ENCODE data around the gene KCNJ6.

Gene KCNJ6

DNA sequence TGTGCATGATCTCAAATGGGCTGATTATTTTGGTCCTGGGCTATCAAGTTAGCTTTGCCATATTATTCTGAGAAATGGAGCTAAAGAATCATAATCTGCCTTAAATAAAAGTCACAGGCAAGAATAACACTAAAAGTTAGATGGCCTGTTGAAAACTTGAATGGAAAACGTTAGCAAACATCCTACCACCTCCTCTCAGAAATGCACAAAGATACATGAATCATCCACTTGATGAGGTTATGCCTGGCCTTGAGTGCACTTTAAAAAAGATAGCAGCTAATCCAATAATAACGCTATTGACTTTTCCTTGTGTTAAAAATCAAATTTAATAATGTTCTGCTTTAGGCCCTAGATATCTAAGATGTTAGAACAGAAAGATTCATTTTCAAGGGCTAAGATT, 108.0 kb downstream of the KCNJ6 start:
- TF ChIP-seq, protein P1, sequence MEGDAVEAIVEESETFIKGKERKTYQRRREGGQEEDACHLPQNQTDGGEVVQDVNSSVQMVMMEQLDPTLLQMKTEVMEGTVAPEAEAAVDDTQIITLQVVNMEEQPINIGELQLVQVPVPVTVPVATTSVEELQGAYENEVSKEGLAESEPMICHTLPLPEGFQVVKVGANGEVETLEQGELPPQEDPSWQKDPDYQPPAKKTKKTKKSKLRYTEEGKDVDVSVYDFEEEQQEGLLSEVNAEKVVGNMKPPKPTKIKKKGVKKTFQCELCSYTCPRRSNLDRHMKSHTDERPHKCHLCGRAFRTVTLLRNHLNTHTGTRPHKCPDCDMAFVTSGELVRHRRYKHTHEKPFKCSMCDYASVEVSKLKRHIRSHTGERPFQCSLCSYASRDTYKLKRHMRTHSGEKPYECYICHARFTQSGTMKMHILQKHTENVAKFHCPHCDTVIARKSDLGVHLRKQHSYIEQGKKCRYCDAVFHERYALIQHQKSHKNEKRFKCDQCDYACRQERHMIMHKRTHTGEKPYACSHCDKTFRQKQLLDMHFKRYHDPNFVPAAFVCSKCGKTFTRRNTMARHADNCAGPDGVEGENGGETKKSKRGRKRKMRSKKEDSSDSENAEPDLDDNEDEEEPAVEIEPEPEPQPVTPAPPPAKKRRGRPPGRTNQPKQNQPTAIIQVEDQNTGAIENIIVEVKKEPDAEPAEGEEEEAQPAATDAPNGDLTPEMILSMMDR (IDR thresholded peaks at IDR 0.05; ENCODE audit: control insufficient read depth, insufficient read depth, low read depth, low read length, missing control alignments): no peak
- no peak for DNase-seq (ENCODE audit: low read depth)
- H3K4me3 ChIP-seq (ENCODE audit: control insufficient read depth, low read depth, low read length): no peak overlapping the region

DNA sequence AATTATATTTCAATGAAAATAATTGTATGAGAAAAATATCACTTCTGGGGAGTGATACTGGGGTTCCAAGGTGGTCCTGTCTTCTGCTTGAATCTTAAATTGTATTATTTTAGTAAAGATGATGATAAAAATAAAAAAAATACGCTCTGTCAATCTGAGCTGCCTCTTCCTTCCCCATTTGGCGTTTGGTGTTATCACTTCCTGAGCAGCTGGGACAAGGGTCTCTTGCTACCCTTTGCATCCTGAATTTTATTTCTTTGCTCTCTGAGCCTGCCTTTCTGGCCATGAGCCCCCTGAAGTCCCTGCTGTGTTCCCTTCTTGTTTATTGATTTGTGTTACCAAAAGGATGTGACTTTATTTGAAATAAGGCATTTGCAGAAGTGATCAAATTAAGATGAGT, 111.0 kb downstream of the KCNJ6 start:
- TF ChIP-seq, protein P1 (IDR thresholded peaks at IDR 0.05; ENCODE audit: control insufficient read depth, insufficient read depth, low read depth, low read length, missing control alignments): no peak
- DNase-seq (ENCODE audit: low read depth): no peak
- no peak overlapping the region for H3K4me3 ChIP-seq (ENCODE audit: control insufficient read depth, low read depth, low read length)

DNA sequence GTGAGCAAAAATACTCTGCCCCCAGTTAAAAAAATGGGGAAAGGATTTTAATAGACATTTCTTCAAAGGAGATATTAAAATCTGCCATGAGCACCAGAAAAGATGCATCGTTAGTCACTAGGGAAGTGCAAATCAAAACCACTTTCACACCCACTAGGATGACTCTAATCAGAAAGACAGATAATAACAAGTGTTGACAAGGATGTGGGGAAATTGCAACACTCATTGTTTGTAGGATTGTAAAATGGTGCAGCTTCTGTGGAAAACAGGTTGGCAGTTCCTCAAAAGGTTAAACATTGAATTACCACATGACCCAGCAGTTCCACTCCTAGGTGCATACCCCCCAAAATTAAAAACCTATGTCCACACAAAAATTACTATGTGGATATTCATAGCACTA, 112.3 kb downstream of the KCNJ6 start:
- no peak for DNase-seq (ENCODE audit: low read depth)
- TF ChIP-seq, protein P1 (IDR thresholded peaks at IDR 0.05; ENCODE audit: control insufficient read depth, insufficient read depth, low read depth, low read length, missing control alignments): no peak

GRCh38 chr21:37803101-37803651, 113.1 kb downstream of the KCNJ6 start:
- DNase-seq (ENCODE audit: low read depth): no peak
- H3K4me3 ChIP-seq (ENCODE audit: control insufficient read depth, low read depth, low read length): no peak overlapping the region
- TF ChIP-seq, protein P1 (IDR thresholded peaks at IDR 0.05; ENCODE audit: control insufficient read depth, insufficient read depth, low read depth, low read length, missing control alignments): no peak

More for the DNA sequence above, 112.3 kb downstream of the KCNJ6 start:
- no peak overlapping the region for H3K4me3 ChIP-seq (ENCODE audit: control insufficient read depth, low read depth, low read length)

DNA sequence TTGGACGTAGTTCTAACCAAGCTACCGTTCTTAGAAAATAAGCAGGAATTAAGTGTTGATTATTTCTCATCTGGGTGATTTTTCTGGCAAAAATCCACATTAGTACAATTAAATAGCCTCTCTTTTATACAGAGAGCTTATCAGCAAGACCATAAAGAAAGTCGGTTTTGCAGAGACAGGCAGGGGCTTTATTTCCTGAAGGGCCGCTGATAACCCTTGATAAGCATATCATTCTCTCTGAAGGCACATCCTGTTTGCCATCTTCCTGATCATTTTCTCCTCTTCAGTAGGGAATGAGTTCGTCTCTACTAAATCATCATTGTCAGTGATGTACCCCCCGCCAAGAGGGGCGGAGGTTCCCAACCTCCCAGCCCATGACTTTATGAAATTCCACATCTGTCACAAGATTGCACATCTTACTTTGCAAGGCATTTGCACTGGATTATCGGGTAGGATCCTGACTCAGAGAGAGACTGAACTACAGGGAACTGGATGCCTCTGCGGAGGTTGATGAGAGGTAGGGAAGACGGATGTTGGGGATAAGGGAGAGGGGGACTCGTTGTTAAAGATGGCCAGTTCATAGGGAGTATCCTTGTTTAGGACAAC, 115.7 kb downstream of the KCNJ6 start:
- no peak for DNase-seq (ENCODE audit: low read depth)
- H3K4me3 ChIP-seq (ENCODE audit: control insufficient read depth, low read depth, low read length): no peak overlapping the region
- TF ChIP-seq, protein P1 (IDR thresholded peaks at IDR 0.05; ENCODE audit: control insufficient read depth, insufficient read depth, low read depth, low read length, missing control alignments): no peak

- H3K4me3 ChIP-seq (ENCODE audit: control insufficient read depth, low read depth, low read length): no peak overlapping the region
- DNase-seq (ENCODE audit: low read depth): no peak
- TF ChIP-seq, protein P1 (IDR thresholded peaks at IDR 0.05; ENCODE audit: control insufficient read depth, insufficient read depth, low read depth, low read length, missing control alignments): no peak
Measured at GRCh38 chr21:37800057-37800455, 116.2 kb downstream of the KCNJ6 start.

All from AG09309 (cell line).